ENCODE results near the gene TRIOBP. TPM values are rescaled to one million over a fixed set of nuclear protein-coding genes. Genes with fewer than 3 reads are reported as not detected.

The TRIOBP gene
- total and polyA plus RNA-seq, 2 of the 13 experiments (the other 11 are each of a cell fraction or from before 2014, with no cell fraction given): 6.1 to 15.4 TPM

DNA sequence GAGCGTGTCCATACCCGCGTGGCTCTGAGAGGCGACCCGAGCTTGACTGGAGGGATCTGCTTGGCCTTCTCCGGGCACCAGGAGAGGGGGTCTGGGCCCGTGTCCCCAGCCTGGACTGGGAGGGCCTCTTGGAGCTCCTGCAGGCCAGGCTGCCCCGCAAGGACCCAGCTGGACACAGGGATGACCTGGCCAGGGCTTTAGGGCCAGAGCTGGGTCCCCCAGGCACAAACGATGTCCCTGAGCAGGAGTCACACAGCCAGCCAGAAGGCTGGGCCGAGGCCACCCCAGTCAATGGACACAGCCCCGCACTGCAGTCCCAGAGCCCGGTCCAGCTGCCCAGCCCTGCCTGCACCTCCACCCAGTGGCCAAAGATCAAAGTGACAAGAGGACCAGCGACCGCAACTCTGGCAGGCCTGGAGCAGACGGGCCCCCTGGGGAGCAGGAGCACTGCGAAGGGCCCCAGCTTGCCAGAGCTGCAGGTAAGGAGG, 38.2 kb downstream of the TRIOBP start (continued):
- TF ChIP-seq, protein P1, sequence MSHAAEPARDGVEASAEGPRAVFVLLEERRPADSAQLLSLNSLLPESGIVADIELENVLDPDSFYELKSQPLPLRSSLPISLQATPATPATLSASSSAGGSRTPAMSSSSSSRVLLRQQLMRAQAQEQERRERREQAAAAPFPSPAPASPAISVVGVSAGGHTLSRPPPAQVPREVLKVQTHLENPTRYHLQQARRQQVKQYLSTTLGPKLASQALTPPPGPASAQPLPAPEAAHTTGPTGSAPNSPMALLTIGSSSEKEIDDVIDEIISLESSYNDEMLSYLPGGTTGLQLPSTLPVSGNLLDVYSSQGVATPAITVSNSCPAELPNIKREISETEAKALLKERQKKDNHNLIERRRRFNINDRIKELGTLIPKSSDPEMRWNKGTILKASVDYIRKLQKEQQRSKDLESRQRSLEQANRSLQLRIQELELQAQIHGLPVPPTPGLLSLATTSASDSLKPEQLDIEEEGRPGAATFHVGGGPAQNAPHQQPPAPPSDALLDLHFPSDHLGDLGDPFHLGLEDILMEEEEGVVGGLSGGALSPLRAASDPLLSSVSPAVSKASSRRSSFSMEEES (CRISPR knock-in tag; IDR thresholded peaks at IDR 0.05): no peak
- TF ChIP-seq ZNF556 (CRISPR knock-in tag; IDR thresholded peaks at IDR 0.05; ENCODE audit: borderline replicate concordance): 0 out of 2 replicates have a peak, but pooled peaks have one; percentile 56
- TF ChIP-seq, protein P2, sequence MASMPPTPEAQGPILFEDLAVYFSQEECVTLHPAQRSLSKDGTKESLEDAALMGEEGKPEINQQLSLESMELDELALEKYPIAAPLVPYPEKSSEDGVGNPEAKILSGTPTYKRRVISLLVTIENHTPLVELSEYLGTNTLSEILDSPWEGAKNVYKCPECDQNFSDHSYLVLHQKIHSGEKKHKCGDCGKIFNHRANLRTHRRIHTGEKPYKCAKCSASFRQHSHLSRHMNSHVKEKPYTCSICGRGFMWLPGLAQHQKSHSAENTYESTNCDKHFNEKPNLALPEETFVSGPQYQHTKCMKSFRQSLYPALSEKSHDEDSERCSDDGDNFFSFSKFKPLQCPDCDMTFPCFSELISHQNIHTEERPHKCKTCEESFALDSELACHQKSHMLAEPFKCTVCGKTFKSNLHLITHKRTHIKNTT (CRISPR knock-in tag; IDR thresholded peaks at IDR 0.05): no peak
- no peak for TF ChIP-seq FOXP1 (IDR thresholded peaks at IDR 0.05)
- TF ChIP-seq FOXP1 (CRISPR knock-in tag; IDR thresholded peaks at IDR 0.05): no peak
- TF ChIP-seq, protein P3, sequence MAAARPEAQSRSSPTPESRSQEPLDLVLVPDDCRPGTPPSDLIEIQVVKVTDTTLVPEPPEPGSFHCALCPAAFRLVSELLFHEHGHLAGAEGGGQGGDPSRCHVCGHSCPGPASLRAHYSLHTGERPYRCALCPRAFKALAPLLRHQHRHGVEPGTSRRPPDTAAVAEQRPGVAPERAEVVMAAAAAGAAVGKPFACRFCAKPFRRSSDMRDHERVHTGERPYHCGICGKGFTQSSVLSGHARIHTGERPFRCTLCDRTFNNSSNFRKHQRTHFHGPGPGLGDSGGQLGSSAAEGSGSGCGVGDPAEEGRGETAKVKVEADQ (CRISPR knock-in tag; IDR thresholded peaks at IDR 0.05; ENCODE audit: borderline replicate concordance): 0 out of 2 replicates have a peak, but pooled peaks have one; percentile 54
- no peak for TF ChIP-seq NBN (conservative IDR thresholded peaks at IDR 0.05)
- no peak for TF ChIP-seq TEAD2 (CRISPR knock-in tag; IDR thresholded peaks at IDR 0.05)
- TF ChIP-seq ZNF549 (CRISPR knock-in tag; IDR thresholded peaks at IDR 0.05): no peak
- no peak for TF ChIP-seq ZNF720 (CRISPR knock-in tag; IDR thresholded peaks at IDR 0.05)
- TF ChIP-seq MYC (CRISPR knock-in tag; IDR thresholded peaks at IDR 0.05; ENCODE audit: borderline replicate concordance): peak; percentile 24; the same call in 1 of the 2 replicates
- TF ChIP-seq, protein P4, sequence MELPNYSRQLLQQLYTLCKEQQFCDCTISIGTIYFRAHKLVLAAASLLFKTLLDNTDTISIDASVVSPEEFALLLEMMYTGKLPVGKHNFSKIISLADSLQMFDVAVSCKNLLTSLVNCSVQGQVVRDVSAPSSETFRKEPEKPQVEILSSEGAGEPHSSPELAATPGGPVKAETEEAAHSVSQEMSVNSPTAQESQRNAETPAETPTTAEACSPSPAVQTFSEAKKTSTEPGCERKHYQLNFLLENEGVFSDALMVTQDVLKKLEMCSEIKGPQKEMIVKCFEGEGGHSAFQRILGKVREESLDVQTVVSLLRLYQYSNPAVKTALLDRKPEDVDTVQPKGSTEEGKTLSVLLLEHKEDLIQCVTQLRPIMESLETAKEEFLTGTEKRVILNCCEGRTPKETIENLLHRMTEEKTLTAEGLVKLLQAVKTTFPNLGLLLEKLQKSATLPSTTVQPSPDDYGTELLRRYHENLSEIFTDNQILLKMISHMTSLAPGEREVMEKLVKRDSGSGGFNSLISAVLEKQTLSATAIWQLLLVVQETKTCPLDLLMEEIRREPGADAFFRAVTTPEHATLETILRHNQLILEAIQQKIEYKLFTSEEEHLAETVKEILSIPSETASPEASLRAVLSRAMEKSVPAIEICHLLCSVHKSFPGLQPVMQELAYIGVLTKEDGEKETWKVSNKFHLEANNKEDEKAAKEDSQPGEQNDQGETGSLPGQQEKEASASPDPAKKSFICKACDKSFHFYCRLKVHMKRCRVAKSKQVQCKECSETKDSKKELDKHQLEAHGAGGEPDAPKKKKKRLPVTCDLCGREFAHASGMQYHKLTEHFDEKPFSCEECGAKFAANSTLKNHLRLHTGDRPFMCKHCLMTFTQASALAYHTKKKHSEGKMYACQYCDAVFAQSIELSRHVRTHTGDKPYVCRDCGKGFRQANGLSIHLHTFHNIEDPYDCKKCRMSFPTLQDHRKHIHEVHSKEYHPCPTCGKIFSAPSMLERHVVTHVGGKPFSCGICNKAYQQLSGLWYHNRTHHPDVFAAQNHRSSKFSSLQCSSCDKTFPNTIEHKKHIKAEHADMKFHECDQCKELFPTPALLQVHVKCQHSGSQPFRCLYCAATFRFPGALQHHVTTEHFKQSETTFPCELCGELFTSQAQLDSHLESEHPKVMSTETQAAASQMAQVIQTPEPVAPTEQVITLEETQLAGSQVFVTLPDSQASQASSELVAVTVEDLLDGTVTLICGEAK (IDR thresholded peaks at IDR 0.05): no peak
- TF ChIP-seq, protein P4 (CRISPR knock-in tag; IDR thresholded peaks at IDR 0.05): no peak
- TF ChIP-seq GLI4 (CRISPR knock-in tag; IDR thresholded peaks at IDR 0.05; ENCODE audit: borderline replicate concordance): 0 out of 2 replicates have a peak, but pooled peaks have one; percentile 63
- TF ChIP-seq ATAD3A (CRISPR knock-in tag; IDR thresholded peaks at IDR 0.05): no peak
- TF ChIP-seq ZKSCAN5 (CRISPR knock-in tag; IDR thresholded peaks at IDR 0.05): no peak
